Colon (tissue), 2 donors: ENCODE measurements around the gene DTNB.

Experiments used
- FAIRE-seq: peaks from 2 replicates; lab custom pipeline; 2012; peaks lifted over from hg19 to GRCh38; lab: Jason Lieb, UNC
- donor health status: control.
- donor health status: control.

DTNB gene

GRCh38 chr2:25386971-25387875 lies 286.2 kb downstream of the DTNB start:
- FAIRE-seq = no peak

- FAIRE-seq = no peak
These were observed 287.5 kb downstream of the DTNB start for GRCh38 chr2:25385910-25386309.

GRCh38 chr2:25383806-25384205 lies 289.6 kb downstream of the DTNB start:
- FAIRE-seq = no peak

- FAIRE-seq = no peak
These were observed 291.9 kb downstream of the DTNB start for GRCh38 chr2:25381502-25381901.

- no peak for FAIRE-seq
These were observed 292.6 kb downstream of the DTNB start for GRCh38 chr2:25380586-25381375.

GRCh38 chr2:25380023-25380422 lies 293.4 kb downstream of the DTNB start:
- no peak for FAIRE-seq

- no peak for FAIRE-seq
These were observed 293.8 kb downstream of the DTNB start for GRCh38 chr2:25379535-25379934.

GRCh38 chr2:25378731-25379490 lies 294.5 kb downstream of the DTNB start:
- FAIRE-seq = no peak

- FAIRE-seq = no peak
These were observed 295.5 kb downstream of the DTNB start for GRCh38 chr2:25377822-25378421.

GRCh38 chr2:25376750-25377621 lies 296.4 kb downstream of the DTNB start:
- FAIRE-seq = no peak

- FAIRE-seq = no peak
These were observed 297.3 kb downstream of the DTNB start for GRCh38 chr2:25375989-25376545.

- FAIRE-seq = no peak
These were observed 297.9 kb downstream of the DTNB start for GRCh38 chr2:25375371-25375988.

- no peak for FAIRE-seq
These were observed 298.6 kb downstream of the DTNB start for GRCh38 chr2:25374827-25375226.

GRCh38 chr2:25374411-25374810 lies 299.0 kb downstream of the DTNB start:
- FAIRE-seq = no peak

- FAIRE-seq = no peak
These were observed 300.0 kb downstream of the DTNB start for GRCh38 chr2:25373269-25373981.

GRCh38 chr2:25372405-25373268 lies 300.7 kb downstream of the DTNB start:
- no peak for FAIRE-seq

GRCh38 chr2:25371253-25372241 lies 301.8 kb downstream of the DTNB start:
- no peak for FAIRE-seq
